Fibroblast of villous mesenchyme (primary cell): ENCODE data around the gene SRPK2. TPM values are rescaled to one million over a fixed set of nuclear protein-coding genes. Genes with fewer than 3 reads are reported as not detected.

Source experiments
- DNase-seq: peaks from one replicate; pipeline ENCODE4 v3.0.0-alpha.2; 2010; ENCODE audit warnings: low read depth
- H3K4me3 ChIP-seq: 2 replicates; pipeline ENCODE4 v1.5.1; 2011; ENCODE audit warnings: low read depth, mild to moderate bottlenecking, low read length
- CTCF ChIP-seq: IDR thresholded peaks from 2 replicates; pipeline ENCODE4 v1.5.1; 2012; ENCODE audit warnings: low read depth, mild to moderate bottlenecking, low read length; ENCODE audit not compliant: insufficient read depth
- total RNA-seq: library from RNA; depleted of rRNA; stranded (reverse); fragments of >200 nt; gene quantifications from 2 replicates; pipeline ENCODE4 v1.2.3, GENCODE V29; 2012

The SRPK2 gene
- total RNA-seq, 1 donor: 60.9 TPM

GRCh38 chr7:105189859-105190492 lies 198.7 kb downstream of the SRPK2 start:
- DNase-seq: no peak
- H3K4me3 ChIP-seq: no peak overlapping the region
- no peak for TF ChIP-seq CTCF

- no peak for DNase-seq
- no peak overlapping the region for H3K4me3 ChIP-seq
- TF ChIP-seq CTCF: no peak
These were observed 200.5 kb downstream of the SRPK2 start for GRCh38 chr7:105188201-105188600.

GRCh38 chr7:105187302-105188169 lies 201.2 kb downstream of the SRPK2 start:
- TF ChIP-seq CTCF: no peak
- H3K4me3 ChIP-seq: no peak overlapping the region
- no peak for DNase-seq

GRCh38 chr7:105185290-105186010 lies 203.3 kb downstream of the SRPK2 start:
- DNase-seq: no peak
- TF ChIP-seq CTCF: no peak

GRCh38 chr7:105180002-105180401 lies 208.7 kb downstream of the SRPK2 start:
- no peak overlapping the region for H3K4me3 ChIP-seq
- TF ChIP-seq CTCF: no peak
- DNase-seq: no peak

More at GRCh38 chr7:105185290-105186010, 203.3 kb downstream of the SRPK2 start:
- no peak overlapping the region for H3K4me3 ChIP-seq

GRCh38 chr7:105178928-105179541 lies 209.7 kb downstream of the SRPK2 start:
- no peak overlapping the region for H3K4me3 ChIP-seq

More at GRCh38 chr7:105178928-105179541, 209.7 kb downstream of the SRPK2 start:
- DNase-seq: no peak
- TF ChIP-seq CTCF: no peak
